GM12865 (cell line): ENCODE data around the gene PLAC1.

ENCODE experiments used
- DNase-seq: peaks from one replicate; pipeline ENCODE4 v3.0.0; 2010; ENCODE audit warnings: low read depth
- H3K4me3 ChIP-seq: 2 replicates; pipeline ENCODE4 v1.5.1; 2011; ENCODE audit warnings: mild to moderate bottlenecking, low read depth, low read length, control low read depth
- TF ChIP-seq, protein P1 (sequence below): IDR thresholded peaks from 2 replicates; pipeline ENCODE4 v1.5.1; 2011; ENCODE audit warnings: low read length, control low read depth, low read depth, inconsistent platforms; ENCODE audit not compliant: insufficient read depth; ENCODE audit errors: missing control alignments

Gene PLAC1

GRCh38 chrX:134533352-134533751 lies 124.9 kb downstream of the PLAC1 start:
- no peak overlapping the region for H3K4me3 ChIP-seq
- TF ChIP-seq, protein P1, sequence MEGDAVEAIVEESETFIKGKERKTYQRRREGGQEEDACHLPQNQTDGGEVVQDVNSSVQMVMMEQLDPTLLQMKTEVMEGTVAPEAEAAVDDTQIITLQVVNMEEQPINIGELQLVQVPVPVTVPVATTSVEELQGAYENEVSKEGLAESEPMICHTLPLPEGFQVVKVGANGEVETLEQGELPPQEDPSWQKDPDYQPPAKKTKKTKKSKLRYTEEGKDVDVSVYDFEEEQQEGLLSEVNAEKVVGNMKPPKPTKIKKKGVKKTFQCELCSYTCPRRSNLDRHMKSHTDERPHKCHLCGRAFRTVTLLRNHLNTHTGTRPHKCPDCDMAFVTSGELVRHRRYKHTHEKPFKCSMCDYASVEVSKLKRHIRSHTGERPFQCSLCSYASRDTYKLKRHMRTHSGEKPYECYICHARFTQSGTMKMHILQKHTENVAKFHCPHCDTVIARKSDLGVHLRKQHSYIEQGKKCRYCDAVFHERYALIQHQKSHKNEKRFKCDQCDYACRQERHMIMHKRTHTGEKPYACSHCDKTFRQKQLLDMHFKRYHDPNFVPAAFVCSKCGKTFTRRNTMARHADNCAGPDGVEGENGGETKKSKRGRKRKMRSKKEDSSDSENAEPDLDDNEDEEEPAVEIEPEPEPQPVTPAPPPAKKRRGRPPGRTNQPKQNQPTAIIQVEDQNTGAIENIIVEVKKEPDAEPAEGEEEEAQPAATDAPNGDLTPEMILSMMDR = no peak
- no peak for DNase-seq

- TF ChIP-seq, protein P1 = no peak
- H3K4me3 ChIP-seq = no peak overlapping the region
- DNase-seq = no peak
Measured at GRCh38 chrX:134530845-134531244, 127.4 kb downstream of the PLAC1 start.

GRCh38 chrX:134529481-134529880 lies 128.8 kb downstream of the PLAC1 start:
- TF ChIP-seq, protein P1 = no peak
- no peak overlapping the region for H3K4me3 ChIP-seq
- no peak for DNase-seq

- no peak overlapping the region for H3K4me3 ChIP-seq
- TF ChIP-seq, protein P1 = no peak
- peak; percentile 32 for DNase-seq
Measured at GRCh38 chrX:134528960-134529359, 129.3 kb downstream of the PLAC1 start.

DNA sequence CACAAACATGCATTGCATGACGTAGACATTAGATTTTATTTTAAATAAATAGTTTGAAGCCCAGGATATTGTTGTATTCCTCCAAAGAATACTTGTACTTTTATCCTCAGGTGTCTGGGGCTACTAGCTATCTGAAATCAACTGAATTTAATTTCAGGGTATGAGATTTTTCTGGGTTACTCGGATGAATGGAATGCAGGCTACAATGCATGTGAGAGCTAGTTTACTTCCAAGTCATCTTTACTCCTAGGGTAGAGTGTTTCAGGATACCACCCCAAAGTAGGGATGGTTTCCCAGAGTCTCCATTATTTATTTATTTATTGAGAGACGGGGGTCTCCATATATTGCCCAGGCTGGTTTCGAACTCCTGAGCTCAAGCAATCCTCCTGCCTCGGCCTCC lies 131.9 kb downstream of the PLAC1 start:
- no peak overlapping the region for H3K4me3 ChIP-seq
- TF ChIP-seq, protein P1 = no peak
- no peak for DNase-seq

DNA sequence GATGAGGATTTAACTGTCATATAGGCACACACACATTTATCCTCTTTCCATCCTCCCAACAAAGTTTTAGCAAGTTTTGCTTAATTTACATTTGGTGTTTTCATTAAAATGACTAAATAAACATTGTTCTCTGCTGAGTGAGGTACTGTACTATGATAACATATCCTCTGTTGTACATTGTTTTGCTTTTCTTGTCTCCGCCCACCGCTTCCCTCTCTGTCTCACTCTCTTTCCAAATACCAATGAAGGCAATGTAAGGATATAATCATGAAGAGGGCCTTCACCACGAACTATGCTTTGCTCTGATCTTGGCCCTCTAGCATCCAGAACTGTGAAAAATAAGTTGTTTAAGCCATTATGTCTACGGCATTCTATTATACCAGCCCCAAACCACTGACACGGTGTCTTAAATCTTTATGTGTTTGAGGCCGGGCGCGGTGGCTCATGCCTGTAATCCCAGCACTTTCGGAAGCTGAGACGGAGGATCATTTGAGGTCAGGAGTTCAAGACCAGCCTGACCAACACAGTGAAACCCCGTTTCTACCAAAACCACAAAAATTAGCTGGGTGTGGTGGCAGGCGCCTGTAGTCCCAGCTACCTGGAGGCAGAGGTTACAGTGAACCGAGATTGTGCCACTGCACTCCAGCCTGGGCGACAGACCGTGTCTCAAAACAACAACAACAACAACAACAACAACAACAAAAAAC lies 133.0 kb downstream of the PLAC1 start:
- DNase-seq = no peak
- TF ChIP-seq, protein P1 = no peak
- H3K4me3 ChIP-seq = no peak overlapping the region

DNA sequence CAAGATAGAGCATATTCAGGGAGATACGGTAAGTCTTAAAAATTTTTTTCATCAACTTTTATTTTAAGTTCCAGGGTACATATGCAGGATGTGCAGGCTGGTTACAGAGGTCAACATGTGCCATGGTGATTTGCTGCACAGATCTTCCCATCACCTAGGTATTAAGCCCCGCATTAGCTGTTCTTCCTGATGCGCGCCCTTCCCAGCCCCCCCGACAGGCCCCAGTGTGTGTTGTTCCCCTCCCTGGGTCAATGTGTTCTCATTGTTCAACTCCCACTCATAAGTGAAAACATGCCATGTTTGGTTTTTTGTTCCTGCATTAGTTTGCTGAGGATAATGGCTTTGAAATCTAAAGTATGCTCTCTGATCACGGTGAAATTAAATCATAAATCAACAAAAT lies 134.1 kb downstream of the PLAC1 start:
- no peak for DNase-seq
- TF ChIP-seq, protein P1 = no peak
- no peak overlapping the region for H3K4me3 ChIP-seq
